ENCODE results near the gene SELENOT.

Gene SELENOT

DNA sequence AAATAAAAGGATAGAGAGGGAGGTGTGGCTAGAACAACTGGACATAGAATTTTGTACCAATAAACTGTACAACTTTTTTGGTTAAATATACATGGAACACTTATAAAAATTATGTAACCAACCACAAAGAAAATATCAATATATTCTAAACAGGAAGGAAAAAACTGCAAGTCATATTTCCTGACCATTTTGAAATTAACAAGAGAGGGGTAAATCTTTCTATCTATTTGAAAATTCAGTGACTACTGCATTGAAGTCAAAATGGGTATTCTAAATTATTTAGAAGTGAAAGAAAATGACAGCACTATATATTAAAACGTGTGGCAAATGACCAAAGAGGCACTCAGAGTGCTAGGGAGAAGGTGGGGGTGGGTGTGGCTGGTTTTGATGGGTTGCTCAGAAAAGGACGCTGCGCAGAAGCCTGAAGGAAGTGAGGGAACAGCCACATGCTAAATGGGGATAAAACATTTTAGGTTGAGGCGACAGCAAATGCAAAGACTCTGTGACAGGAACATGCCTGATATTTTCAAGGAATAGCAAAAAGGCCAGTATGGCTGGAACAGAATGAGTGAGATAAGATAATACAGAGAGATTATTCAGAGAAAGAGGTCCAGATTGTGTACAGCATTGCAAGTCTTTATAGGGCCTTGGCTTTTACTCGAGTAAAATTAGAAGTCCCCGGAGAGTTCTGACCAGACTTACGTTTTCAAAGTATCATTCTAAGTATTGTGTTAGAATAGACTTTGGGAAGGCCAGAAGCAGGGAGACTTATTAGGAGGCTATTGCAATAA lies 59.5 kb downstream of the SELENOT start:
- no peak for DNase-seq (ENCODE audit: low spot score)

DNA sequence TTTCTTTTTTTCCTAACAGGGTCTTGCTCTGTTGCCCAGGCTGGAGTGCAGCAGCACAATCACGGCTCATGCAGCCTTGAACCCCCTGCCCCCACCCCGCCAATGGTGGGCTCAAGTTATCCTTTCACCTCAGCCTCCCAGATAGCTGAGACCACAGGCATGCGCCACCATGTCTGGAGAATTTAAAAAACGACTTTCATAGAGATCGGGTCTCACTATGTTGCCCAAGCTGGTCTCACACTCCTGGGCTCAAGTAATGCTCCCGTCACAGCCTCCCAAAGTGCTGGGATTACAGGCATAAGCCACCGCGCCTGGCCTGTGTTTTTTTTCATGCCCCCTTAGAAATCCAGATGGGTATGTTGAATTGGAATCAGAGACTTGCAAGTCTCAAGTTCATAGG lies 60.3 kb downstream of the SELENOT start:
- DNase-seq (ENCODE audit: low spot score) = no peak

DNA sequence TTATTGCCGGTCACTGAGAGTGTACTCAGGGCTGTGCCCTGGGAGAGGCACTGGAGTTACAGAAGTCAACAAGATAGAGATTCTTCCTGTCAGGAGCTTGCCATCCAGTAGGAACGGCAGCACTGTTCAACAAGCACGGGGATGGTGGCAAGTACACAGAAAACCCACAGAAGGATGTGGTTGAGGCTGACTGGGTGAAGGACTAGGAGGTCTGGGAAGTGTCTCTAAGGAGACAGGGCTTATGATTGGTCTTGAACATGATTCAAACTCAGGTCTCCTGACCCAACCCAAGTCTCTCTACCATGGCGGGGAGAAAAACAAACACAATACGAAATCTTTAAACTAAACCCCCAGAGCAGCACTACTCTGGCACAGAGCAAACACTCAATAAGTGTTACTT lies 63.0 kb downstream of the SELENOT start:
- no peak for DNase-seq (ENCODE audit: low spot score)

DNA sequence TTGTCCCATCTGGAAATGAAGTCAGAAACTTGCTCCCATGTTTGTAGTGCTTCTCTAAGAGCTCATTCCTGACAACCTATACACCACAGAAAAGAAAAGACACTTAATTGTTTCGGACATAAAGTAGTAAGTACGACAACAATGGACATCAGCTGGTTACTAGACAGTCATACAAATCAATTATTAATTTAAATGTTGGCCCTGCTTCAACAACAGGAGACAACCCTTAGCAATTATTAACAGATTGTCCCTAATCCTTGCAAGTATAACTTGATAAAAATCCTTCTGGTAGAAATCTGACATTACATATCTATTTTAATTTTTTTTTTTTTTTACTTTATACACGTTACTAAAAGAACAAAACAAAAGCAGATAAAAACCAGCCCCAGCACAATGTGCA lies 70.8 kb downstream of the SELENOT start:
- no peak for DNase-seq (ENCODE audit: low spot score)

DNA sequence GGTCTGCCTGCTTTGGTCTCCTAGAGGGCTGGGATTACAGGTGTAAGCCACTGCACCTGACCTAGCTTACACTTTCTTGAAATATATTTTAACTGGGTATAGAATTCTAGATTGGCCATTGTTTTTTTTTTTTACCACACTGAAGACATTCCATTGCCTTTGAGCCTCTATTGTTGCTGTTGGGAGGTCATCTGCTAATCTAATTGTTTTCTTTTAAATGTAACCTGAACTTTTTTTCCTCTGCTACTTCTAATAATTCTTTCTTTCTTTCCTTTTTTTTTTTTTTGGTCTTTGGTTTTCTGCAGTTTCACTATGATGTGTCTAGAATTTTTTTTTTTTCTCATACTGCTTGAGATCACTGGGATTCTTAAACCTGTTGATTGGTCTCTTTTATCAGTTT lies 72.5 kb downstream of the SELENOT start:
- no peak for DNase-seq (ENCODE audit: low spot score)

All from left forelimb (tissue), 1 donor.